GM13976 (cell line): ENCODE measurements around the gene PAIP1.

Experiments
- DNase-seq: peaks from one replicate; pipeline ENCODE4 v3.0.0; 2012; ENCODE audit warnings: low spot score
- in situ Hi-C: fragments of 300-500 bp; cut with MboI; formaldehyde crosslinking; loops from one replicate; pipeline ENCODE4 v1.12.0; 2022; ENCODE audit warnings: low sequenced_read_pairs, mixed read lengths, inconsistent platforms; ENCODE audit not compliant: unreplicated experiment
- TF ChIP-seq, protein P1 (sequence below): IDR thresholded peaks from 2 replicates; pipeline ENCODE4 v1.5.1; 2012; ENCODE audit warnings: borderline replicate concordance, mild to moderate bottlenecking; ENCODE audit not compliant: insufficient read depth; ENCODE audit errors: extremely low read depth, missing control alignments, control extremely low read depth

Gene PAIP1, protein sequence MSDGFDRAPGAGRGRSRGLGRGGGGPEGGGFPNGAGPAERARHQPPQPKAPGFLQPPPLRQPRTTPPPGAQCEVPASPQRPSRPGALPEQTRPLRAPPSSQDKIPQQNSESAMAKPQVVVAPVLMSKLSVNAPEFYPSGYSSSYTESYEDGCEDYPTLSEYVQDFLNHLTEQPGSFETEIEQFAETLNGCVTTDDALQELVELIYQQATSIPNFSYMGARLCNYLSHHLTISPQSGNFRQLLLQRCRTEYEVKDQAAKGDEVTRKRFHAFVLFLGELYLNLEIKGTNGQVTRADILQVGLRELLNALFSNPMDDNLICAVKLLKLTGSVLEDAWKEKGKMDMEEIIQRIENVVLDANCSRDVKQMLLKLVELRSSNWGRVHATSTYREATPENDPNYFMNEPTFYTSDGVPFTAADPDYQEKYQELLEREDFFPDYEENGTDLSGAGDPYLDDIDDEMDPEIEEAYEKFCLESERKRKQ

DNA sequence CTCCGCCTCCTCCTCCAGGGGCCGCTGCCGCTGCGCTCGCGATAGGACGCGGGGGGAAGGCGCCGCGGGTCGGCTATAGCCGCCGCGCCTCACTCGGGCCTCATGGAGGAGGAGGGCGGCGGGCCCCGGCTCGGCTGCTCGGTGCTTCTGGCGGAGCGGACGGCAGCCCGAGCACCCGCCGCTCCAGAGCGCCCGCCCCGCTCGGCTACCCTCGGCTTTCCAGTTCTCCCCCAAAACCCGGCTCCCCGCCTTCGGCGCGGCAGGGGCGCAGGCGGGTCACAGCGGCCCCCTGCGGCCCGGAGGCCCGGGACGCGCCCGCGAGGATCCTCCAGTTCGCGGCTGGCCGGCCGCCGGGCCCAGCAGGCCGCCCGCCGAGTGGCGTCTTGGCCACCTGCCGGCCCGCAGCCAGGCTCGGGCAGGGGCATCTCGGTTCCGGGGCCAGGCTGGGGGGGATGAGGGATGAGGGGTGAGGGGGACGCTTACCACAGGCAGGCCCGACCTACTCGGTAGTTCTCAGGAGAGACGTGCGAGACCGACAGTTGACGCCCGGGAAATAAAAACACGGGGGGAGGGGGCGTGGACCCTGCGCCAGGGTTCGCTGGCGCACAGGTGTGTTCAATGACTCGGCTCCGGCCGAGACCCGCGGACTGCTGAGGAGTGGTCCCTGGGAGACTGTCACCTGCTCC is at the start of gene PAIP1:
TSS of gene PAIP1 (minus strand) at position 221 of the 686 bp plus-strand sequence. CDS start 231 bp downstream, outside the sequence.
- in situ Hi-C loops: no loop called here
- DNase-seq: peak; percentile 93
- TF ChIP-seq, protein P1, sequence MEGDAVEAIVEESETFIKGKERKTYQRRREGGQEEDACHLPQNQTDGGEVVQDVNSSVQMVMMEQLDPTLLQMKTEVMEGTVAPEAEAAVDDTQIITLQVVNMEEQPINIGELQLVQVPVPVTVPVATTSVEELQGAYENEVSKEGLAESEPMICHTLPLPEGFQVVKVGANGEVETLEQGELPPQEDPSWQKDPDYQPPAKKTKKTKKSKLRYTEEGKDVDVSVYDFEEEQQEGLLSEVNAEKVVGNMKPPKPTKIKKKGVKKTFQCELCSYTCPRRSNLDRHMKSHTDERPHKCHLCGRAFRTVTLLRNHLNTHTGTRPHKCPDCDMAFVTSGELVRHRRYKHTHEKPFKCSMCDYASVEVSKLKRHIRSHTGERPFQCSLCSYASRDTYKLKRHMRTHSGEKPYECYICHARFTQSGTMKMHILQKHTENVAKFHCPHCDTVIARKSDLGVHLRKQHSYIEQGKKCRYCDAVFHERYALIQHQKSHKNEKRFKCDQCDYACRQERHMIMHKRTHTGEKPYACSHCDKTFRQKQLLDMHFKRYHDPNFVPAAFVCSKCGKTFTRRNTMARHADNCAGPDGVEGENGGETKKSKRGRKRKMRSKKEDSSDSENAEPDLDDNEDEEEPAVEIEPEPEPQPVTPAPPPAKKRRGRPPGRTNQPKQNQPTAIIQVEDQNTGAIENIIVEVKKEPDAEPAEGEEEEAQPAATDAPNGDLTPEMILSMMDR: peak; percentile 88

DNA sequence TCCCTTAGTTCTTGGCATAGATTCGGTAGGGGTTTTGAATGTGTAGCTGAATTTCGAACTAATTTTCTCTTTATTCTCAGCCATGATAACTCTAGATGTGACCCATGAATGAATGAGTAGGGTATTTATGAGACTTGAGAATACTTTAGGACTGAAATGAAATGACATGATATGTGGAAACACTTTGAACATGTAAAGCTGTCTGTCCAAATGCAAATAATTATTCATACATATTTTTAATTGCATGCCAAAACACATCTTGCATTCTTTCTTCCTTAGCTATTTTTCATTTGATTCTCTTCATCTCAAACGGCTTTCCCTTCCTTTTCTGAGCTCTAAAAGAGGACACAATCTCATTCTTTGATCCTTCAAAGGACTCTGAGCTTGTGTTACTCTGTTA is 49.5 kb upstream of the PAIP1 start:
- no peak for DNase-seq
- in situ Hi-C loops: no loop called here
- TF ChIP-seq, protein P1: no peak

DNA sequence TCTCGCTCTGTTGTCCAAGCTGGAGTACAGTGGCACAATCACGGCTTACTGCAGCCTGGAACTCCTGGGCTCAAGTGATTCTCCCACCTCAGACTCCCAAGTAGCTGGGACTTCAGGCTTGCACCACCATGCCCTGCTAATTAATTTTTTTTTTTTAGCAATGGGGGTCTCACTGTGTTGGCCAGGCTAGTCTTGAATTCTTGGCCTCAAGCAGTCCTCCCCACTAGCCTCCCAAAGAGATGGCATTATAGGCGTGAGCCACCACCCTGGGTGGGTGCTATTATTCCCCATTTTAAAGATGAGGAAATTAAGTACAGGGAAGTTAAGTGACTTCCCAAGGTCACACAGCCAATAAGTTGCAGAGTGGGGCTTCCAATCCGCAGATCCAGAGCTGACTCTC is 47.8 kb upstream of the PAIP1 start:
- DNase-seq: no peak
- TF ChIP-seq, protein P1: no peak
- in situ Hi-C loops: no loop called here

DNA sequence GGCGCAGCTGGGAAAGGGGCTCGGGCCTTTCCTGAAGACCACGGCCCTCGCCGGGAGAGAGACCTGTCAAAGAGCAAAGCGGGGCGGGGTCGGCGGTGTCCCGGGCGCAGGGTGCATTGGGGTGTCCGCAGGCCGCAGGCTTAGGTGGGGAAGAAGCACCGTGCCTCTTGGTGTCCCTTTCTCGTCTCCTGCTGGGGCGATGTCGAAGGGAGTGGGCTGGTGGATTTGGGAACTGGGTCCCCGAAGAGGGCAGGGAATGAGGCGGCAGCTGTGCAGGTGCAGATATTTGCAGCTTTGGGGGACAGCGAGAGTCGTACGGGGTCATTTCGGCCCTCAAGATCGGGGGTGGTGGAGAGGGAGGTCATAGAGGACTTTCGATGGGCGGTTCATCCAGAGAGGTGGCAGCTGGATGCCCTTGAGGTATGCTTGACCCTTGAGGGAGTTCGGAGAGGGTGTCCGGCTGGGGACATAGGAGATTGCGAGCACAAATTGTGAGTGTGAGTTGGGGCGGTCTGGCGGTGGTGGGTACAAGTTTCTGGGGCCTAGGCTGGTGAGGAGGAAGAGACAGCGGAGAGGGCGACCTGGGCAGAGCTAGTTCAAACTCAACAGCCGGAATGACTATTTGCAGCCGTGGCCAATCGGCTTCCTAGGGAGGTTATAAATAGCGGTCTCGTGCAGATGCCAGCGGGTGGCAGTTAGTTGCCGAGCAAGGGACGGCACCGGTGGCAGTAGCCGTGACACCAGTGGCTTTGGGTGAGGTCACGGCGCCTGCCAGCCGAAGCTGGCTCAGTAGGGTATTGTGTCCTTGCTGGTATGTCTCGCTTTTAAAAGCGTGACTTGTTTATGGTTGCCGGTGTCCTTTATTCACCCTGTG is 46.7 kb upstream of the PAIP1 start:
- TF ChIP-seq, protein P1: no peak
- in situ Hi-C loops: no loop called here
- DNase-seq: peak; percentile 57

DNA sequence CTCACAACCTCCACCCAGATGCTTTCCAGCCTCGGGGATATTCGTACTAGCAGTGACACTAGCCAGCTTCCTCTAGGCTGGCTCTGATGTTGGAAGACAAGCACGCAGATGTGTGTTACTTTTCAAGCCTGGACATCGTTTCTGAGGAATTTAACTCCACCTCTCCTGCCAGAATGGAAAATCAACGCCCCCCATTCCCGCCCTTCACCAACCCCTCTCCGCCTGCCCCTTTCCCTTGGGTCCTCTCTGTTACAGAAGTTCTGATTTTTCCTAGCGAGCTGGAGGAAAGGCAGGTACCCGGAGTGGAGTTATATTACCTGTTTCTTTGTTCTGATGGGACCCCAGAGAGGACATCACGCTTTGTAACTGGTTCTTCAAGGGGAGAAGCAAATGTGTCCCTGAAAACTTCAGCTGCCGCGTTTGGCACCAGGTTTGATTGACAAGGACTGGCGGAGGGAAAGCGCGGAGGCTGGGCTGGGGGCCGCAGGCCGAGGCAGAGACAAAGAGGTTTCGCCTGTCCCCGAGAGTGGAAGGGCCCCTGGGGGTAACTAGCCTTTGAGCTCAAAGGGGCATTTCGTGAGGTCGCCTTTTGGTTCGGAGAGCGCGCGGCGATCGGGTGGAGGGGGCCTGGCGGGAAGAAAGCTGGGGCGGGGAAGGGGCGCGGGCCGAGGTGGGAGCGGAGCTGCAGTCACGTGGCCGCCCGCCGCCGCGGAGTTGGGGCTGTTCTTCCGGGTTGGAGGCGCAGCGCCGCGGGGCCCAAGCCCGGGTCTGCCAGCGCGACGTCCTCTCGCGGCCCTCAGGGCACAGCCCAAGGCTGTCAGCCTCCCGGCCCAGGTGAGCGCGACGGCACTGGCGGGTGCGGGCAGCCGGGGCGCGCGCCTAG is 45.8 kb upstream of the PAIP1 start, which contains the start of gene NNT:
TSS of gene NNT (plus strand) at position 720 of the 883 bp plus-strand sequence. CDS start 6,016 bp downstream, outside the sequence.
- DNase-seq: peak; percentile 87
- TF ChIP-seq, protein P1: peak; percentile 3
- in situ Hi-C loops: no loop called here
